ENCODE measurements around the gene BEST1. TPM values are rescaled to one million over a fixed set of nuclear protein-coding genes. Genes with fewer than 3 reads are reported as not detected.

The BEST1 gene
- total RNA-seq, 1 donor from 2014 or later: 2.1 TPM

- no peak for DNase-seq
Observed at GRCh38 chr11:61916737-61917333, 33.3 kb upstream of the BEST1 start.

DNA sequence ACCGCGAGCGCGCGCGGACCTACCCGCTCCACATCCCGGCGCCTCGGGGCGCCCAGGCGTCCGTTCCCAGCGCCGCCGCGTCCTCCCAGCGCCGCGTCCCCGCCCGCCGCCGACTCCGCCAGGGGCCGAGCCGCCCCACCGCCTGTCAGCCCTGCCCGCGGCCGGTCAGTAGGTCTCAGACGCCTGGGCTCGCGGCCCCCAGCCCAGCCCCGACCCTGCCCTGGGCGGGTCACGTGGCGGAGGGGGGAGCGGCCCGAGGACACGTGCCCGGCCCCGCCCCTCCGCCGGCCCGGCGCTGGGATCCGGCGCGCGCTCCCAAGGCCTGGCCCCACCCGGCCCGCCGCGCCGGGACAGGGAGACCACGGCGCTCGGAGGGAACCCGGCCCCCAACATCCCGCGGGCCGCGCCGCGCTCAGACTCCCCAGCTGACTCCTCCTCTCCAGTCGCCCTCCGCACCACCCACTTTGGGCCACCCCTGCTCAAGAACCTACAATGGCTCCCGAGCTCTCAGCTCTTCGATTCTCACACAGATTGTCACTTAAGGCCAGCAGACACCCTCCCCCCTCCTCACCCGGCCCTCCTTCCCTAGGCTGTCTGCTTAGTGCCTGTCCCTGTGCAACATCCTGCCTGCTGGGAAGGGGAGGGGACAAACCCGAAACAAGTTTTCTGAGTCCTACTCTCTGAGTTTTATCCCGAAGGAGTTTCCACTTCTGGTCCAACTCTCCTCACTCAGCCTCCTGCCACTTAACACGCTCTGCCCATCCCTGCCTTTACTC is 32.6 kb upstream of the BEST1 start, which contains the start of gene RAB3IL1:
TSS of gene RAB3IL1 (minus strand) at position 233 of the 776 bp plus-strand sequence. CDS start at position 34, 199 bp downstream.
- DNase-seq: peak; percentile 55

- DNase-seq: no peak
Observed at GRCh38 chr11:61918251-61918937, 31.8 kb upstream of the BEST1 start.

DNA sequence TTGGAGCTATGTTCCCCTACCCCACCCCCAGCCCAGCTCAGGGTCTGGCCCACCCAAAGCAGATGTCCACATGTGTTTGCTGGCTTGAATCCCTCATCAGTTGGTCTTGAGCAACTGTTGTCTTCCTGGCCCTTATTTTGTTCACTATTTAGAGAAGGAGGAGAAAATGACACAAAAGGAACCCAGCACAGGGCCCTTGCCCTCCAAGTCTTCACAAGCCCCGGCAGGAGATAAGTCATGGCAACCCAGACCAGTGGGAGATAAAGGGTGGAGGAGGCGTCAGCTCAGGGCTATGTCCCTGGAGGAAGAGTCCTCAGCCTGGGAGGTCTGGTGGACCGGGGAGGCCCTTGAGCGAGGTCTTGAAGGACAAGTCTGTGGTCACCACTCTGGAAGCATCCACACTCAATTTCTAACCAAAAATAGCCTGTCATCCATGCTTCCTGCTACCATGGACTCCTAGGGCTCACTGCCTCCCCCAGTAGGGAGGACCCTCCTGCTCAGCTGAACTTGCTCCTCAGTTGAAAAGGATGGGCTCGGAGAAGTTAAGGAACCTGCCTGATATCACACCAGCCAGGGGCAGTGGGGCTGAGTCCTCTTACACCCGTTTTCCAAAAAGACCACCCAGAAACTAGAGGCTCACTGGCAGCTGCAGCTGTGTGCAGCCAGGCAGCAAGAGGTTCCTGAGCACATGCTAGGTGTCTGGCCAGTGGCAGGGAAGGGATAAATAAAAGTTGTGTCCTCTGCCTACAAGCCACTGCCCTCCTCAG is 31.0 kb upstream of the BEST1 start:
- peak; percentile 35 for DNase-seq

GRCh38 chr11:61919705-61920631 is 30.2 kb upstream of the BEST1 start:
- DNase-seq: no peak

- no peak for DNase-seq
Observed at GRCh38 chr11:61921446-61921845, 28.7 kb upstream of the BEST1 start.

DNA sequence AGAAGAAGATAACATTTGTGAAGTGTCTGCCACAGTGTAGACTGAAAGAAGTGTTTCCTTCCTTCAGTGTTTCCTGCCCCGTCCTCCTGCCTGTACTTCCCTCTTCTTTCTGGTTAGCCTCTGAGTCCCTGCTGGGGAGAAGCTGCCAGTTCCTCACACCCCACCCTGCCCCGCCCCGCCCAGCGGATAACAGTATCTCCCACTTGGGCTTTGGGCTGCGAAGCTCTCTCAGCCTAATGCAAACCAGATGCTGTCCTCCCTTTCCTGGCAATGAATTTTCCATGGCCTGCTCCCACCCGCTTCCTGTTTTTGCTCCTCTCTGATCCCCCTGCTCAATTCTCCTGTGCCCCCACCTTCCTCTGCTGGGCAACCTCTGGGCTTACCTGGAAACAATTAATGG is 27.6 kb upstream of the BEST1 start:
- peak; percentile 94 for DNase-seq

- DNase-seq: peak; percentile 85
Observed at GRCh38 chr11:61923166-61924063, 26.7 kb upstream of the BEST1 start.

DNA sequence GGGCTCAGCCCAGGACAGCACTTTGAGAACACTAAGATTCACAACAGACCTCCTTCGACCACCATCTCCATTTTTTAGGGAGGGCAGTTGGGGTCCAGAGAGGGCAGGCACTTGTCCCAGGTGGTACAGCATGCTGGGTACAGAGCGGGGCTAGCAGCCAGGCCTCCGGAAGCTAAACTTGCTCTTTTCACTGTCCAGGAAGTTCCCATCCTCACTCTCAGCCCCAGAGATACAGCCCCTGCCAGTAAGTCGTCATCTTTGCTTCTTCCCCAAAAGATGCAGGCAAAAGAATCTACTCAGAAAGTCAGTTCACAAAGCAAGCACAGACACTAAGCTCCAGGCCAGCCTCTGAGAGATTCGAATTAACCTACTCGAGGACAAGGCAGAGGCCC is 26.1 kb upstream of the BEST1 start:
- no peak for DNase-seq

GRCh38 chr11:61925736-61926135 is 24.4 kb upstream of the BEST1 start:
- DNase-seq: no peak

- no peak for DNase-seq
Observed at GRCh38 chr11:61926235-61926634, 23.9 kb upstream of the BEST1 start.

DNA sequence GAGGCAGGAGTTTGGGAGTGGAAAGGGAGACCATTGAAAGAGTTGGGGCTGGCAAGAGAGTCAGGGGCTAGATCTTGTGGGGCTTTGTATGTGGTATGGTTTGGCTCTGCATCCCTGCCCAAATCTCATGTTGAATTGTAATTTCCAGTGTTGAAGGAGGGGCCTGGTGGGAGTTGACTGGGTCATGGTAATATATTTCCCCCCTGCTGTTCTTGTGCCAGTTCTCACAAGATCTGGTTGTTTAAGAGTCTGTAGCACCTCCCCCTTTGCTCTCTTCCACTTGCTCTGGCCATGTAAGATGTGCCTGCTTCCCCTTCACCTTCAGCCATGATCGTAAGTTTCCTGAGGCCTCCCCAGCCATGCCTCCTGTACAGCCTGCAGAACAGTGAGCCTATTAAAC is 22.6 kb upstream of the BEST1 start:
- DNase-seq: no peak

- no peak for DNase-seq
Observed at GRCh38 chr11:61928606-61929005, 21.5 kb upstream of the BEST1 start.

DNA sequence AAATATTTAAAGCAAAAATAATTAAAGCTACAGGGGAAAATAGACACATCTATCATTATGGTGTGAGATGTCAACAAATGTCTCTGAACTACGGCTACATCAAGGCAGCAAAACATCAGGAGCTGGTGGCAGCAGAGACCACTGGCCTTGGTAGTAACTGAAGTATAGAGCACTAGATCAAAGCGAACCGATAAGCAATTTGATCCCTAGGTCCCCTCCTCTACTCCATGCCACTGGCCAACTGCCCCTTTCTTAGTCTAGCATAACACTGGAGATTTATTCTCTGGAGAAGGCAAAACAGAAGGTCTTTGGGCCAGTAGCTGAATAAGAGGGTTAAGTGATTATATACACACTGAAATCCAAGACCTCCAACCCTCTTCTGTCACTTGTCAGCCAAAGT is 19.2 kb upstream of the BEST1 start:
- DNase-seq: no peak

GRCh38 chr11:61935861-61936260 is 14.3 kb upstream of the BEST1 start:
- DNase-seq: no peak

DNA sequence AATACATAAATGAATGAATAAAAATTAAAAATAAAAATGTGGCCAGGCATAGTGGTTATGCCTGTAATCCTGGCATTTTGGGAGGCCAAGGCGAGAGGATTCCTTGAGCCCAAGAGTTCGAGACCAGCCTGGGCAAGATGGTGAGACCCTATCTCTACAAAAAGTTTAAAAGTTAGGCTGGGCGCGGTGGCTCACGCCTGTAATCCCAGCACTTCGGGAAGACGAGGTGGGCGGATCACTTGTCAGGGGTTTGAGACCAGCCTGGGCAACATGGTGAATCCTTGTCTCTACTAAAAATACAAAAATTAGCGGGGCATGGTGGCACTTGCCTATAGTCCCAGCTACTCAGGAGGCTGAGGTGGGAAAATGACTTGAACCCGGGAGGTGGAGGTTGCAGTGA is 9.7 kb upstream of the BEST1 start:
- no peak for DNase-seq

- no peak for DNase-seq
Observed at GRCh38 chr11:61945191-61945590, 5.0 kb upstream of the BEST1 start.

- no peak for DNase-seq
Observed at GRCh38 chr11:61946894-61947293, 3.3 kb upstream of the BEST1 start.

GRCh38 chr11:61947486-61948210 is 2.5 kb upstream of the BEST1 start:
- DNase-seq: peak; percentile 95

- no peak for DNase-seq
Observed at GRCh38 chr11:61948505-61948904, 1.6 kb upstream of the BEST1 start.
